ENCODE data around the gene CRELD1. TPM values are rescaled to one million over a fixed set of nuclear protein-coding genes. Genes with fewer than 3 reads are reported as not detected.

The CRELD1 gene
- total and polyA plus RNA-seq, 9 of the 15 experiments (the other 6 are each of a cell fraction or from before 2014, with no cell fraction given) = 3.3 to 25.8 (median 16.5) TPM

DNA sequence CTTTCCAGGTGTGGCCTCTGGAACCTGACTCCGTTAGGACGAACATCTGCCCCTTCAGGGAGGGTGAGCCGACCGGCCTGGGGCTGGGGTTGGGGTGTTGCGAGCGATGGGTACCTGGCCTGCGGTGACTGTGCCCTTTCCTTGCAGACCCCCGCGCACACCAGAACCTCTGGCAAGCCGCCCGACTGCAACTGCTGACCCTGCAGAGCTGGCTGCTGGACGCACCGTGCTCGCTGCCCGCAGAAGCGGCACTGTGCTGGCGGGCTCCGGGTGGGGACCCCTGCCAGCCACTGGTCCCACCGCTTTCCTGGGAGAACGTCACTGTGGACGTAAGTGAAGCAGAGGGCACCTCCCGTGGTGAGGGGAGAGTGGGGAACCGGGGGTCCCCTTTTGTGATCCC, 5.5 kb upstream of the CRELD1 start (continued):
- no peak for TF ChIP-seq TCF7L2 (IDR thresholded peaks at IDR 0.05; ENCODE audit: low read depth, low read length)
- TF ChIP-seq ZNF586 (CRISPR knock-in tag; conservative IDR thresholded peaks at IDR 0.05) = no peak
- no peak for TF ChIP-seq THAP7 (CRISPR knock-in tag; IDR thresholded peaks at IDR 0.05)
- TF ChIP-seq, protein P1, sequence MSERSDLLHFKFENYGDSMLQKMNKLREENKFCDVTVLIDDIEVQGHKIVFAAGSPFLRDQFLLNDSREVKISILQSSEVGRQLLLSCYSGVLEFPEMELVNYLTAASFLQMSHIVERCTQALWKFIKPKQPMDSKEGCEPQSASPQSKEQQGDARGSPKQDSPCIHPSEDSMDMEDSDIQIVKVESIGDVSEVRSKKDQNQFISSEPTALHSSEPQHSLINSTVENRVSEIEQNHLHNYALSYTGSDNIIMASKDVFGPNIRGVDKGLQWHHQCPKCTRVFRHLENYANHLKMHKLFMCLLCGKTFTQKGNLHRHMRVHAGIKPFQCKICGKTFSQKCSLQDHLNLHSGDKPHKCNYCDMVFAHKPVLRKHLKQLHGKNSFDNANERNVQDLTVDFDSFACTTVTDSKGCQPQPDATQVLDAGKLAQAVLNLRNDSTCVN (CRISPR knock-in tag; IDR thresholded peaks at IDR 0.05) = no peak

DNA sequence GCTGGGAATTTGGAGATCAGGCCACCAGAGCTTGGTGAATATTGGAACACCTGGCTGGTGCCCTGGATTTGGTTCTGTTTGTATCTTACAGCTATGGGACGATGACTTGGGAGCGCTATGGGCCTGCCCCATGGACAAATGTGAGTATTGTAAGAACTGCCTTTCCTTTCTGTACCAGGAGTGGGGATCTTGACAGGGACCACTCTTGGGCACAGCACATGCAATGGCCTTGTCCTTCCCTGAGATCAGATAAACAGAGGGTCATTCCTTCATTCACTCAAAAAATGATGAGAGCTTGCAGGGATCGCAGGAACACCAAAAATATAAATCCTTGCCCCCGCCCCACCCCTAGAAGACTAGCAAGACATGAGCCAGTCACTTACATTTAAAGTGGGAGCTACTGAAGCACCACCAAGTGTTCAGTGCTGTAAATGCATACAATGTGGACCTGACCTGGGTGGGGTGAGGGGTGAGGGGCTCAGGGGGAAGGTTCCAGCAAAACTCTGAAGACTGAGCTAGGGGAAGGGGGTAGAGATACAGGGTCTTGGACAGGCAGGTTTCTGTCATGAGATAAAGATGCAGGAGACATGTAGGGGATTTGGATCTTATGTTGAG, 2.7 kb upstream of the CRELD1 start:
- H3K4me1 ChIP-seq (replicated peaks in 1 of 2; ENCODE audit: control insufficient read depth in 2 of 2, insufficient read depth in 2 of 2, low read length in 2 of 2) = peaks cover 11 to 36% of the 10 kb centered on the region in 2 experiments; a peak in 4 of 5 replicates
- DNase-seq (ENCODE audit: extremely low read depth in 1 of 4, low spot score in 3 of 4) = peak in 1 of 4 experiments; percentile 49
- TF ChIP-seq ZNF277 (CRISPR knock-in tag; IDR thresholded peaks at IDR 0.05; ENCODE audit: borderline replicate concordance) = no peak
- TF ChIP-seq, protein P2, sequence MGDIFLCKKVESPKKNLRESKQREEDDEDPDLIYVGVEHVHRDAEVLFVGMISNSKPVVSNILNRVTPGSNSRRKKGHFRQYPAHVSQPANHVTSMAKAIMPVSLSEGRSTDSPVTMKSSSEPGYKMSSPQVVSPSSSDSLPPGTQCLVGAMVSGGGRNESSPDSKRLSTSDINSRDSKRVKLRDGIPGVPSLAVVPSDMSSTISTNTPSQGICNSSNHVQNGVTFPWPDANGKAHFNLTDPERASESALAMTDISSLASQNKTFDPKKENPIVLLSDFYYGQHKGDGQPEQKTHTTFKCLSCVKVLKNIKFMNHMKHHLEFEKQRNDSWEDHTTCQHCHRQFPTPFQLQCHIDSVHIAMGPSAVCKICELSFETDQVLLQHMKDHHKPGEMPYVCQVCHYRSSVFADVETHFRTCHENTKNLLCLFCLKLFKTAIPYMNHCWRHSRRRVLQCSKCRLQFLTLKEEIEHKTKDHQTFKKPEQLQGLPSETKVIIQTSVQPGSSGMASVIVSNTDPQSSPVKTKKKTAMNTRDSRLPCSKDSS (IDR thresholded peaks at IDR 0.05; ENCODE audit: low read depth, partially characterized antibody) = peak; percentile 40
- TF ChIP-seq ELK3 (CRISPR knock-in tag; IDR thresholded peaks at IDR 0.05) = no peak
- TF ChIP-seq CTCF (IDR thresholded peaks at IDR 0.05 in 2 of 3, conservative IDR thresholded peaks at IDR 0.05 in 1 of 3; ENCODE audit: insufficient read depth in 2 of 3, low read depth in 1 of 3, low read length in 3 of 3) = peak; percentile 12 to 54 (median 44); a peak in 4 of 6 replicates

More for the DNA sequence above, 2.7 kb upstream of the CRELD1 start:
- H3K27me3 ChIP-seq (ENCODE audit: control insufficient read depth in 2 of 2, insufficient read depth in 2 of 2, low read length in 2 of 2) = no peaks in the 10 kb centered on the region
- FAIRE-seq (no peak), ATAC-seq (no peak)
- no peak overlapping the region for H3K4me2 ChIP-seq (ENCODE audit: insufficient read depth, low read length)
- H3K9ac ChIP-seq (ENCODE audit: insufficient read depth in 1 of 2, low read depth in 2 of 2, low read length in 2 of 2) = no peak overlapping the region
- in situ Hi-C loops (cut with MboI) = no loop called here
- peaks cover 17% of the 10 kb centered on the region for H3K79me2 ChIP-seq (ENCODE audit: control insufficient read depth, insufficient read depth, low read length)
- BruUV-seq (replicated peaks) = no TSS peak
- no peak overlapping the region for H3K27ac ChIP-seq (ENCODE audit: extremely low read depth, low read depth, low read length)
- intact Hi-C loops (cut with micrococcal nuclease) = loop anchor here (5.0 to 10.0 kb wide), 5 partner anchors 69 to 294 kb away; partner anchors contain the start of gene VHL
- H3K9me1 ChIP-seq (ENCODE audit: control insufficient read depth, insufficient read depth, low read length) = no peaks in the 10 kb centered on the region
- CTCF ChIA-PET (ENCODE audit: low intra/inter-chr PET ratio) = no interaction called here
- POLR2A ChIA-PET = interaction anchor here (0.6 to 2.5 kb wide), 7 partner anchors 10 to 169 kb away, joined by 3 to 11 read pairs (median 5); partner anchors contain the start of gene IL17RC
- H3K9me3 ChIP-seq (replicated peaks; ENCODE audit: control insufficient read depth, insufficient read depth, low read depth, low read length) = no peaks in the 10 kb centered on the region
- no peak overlapping the region for H3K4me3 ChIP-seq
- 89% methylated on average over 4 of the region's 4 CpGs for WGBS (ENCODE audit: insufficient coverage, low coverage, missing lambda C conversion rate)
- no peaks in the 10 kb centered on the region for H4K20me1 ChIP-seq (replicated peaks; ENCODE audit: control insufficient read depth, insufficient read depth, low read length)
- H3K36me3 ChIP-seq (ENCODE audit: control insufficient read depth, insufficient read depth, low read length) = peaks cover 7% of the 10 kb centered on the region
- no peak overlapping the region for H2AFZ ChIP-seq (ENCODE audit: low read depth, low read length)
